Measurements from ENCODE around the gene KIAA0319L. TPM values are rescaled to one million over a fixed set of nuclear protein-coding genes. Genes with fewer than 3 reads are reported as not detected.

Gene KIAA0319L
- total RNA-seq (2012; rRNA removed), result 28.4 and 42.8 TPM in 2 replicates

DNA sequence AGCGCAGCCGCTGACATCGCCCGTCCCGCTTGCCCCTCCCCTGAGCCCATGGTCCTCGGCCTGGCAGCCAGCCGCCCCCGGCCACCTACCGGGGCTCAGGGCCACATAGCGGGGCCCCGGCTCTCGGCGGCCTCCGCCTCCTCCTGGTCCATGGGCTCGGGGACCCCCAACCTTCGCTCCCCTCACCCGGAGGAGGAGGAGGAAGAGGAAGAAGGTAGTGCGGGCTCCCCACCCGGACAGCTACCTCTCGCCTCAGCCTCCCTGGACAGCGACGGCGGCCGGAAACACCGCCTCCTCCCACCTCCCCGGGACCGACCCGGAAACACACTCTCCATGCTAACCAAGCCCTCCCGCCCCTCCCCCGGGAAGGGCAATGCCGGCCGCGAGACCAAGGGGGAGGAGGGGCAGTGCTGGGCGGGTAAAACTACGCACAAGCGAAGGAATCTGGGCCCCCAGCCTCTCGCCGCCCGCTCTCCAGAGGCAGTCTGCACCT lies at the start of gene KIAA0319L:
KIAA0319L (minus strand) TSS at position 286 of the 493 bp plus-strand sequence. CDS start 2,912 bp downstream, outside the sequence.
- Histone ChIP-seq H3K4me1 (ENCODE audit: control insufficient read depth, insufficient read depth, low read length) (peaks cover 52% of the 10 kb centered on the region), H3K27me3 (ENCODE audit: control insufficient read depth, insufficient read depth, low read length) (no peaks in the 10 kb centered on the region)

DNA sequence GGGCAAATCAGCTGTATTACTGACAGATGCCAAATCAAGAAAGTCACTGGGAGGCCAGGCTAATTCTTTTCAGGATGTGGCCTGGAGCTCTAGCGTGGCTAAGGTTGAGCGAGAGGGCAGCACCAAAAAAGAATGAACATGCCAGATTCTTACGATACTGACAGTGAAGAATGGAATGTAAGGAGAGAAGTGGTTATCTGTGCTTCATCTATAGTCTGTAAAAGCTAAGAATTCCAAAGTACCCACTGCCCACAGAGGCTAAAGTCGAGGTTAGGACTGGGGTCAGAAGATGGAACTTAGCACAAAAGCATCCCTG lies 48.6 kb upstream of the KIAA0319L start:
- Histone ChIP-seq H3K4me2 (ENCODE audit: low read length) (peak overlapping the region; percentile 8), H3K9me3 (replicated peaks; ENCODE audit: low read length) (no peaks in the 10 kb centered on the region), H3K4me1 (ENCODE audit: control insufficient read depth, insufficient read depth, low read length) (peaks cover 17% of the 10 kb centered on the region), H3K27me3 (ENCODE audit: control insufficient read depth, insufficient read depth, low read length) (no peaks in the 10 kb centered on the region), H3K9ac (ENCODE audit: low read depth, low read length) (no peak overlapping the region), H3K4me3 (ENCODE audit: low read length) (no peak overlapping the region), H3K36me3 (ENCODE audit: insufficient read depth, low read length) (peaks cover 59% of the 10 kb centered on the region)

More for the DNA sequence above, at the start of gene KIAA0319L:
- Histone ChIP-seq H3K9me3 (replicated peaks; ENCODE audit: low read length) (no peaks in the 10 kb centered on the region), H3K4me3 (ENCODE audit: low read length) (peak within 1 kb of the TSS; percentile 79), H3K4me2 (ENCODE audit: low read length) (peak within 1 kb of the TSS; percentile 96), H3K36me3 (ENCODE audit: insufficient read depth, low read length) (peaks cover 33% of the 10 kb centered on the region), H3K9ac (ENCODE audit: low read depth, low read length) (peak within 1 kb of the TSS; percentile 90)

DNA sequence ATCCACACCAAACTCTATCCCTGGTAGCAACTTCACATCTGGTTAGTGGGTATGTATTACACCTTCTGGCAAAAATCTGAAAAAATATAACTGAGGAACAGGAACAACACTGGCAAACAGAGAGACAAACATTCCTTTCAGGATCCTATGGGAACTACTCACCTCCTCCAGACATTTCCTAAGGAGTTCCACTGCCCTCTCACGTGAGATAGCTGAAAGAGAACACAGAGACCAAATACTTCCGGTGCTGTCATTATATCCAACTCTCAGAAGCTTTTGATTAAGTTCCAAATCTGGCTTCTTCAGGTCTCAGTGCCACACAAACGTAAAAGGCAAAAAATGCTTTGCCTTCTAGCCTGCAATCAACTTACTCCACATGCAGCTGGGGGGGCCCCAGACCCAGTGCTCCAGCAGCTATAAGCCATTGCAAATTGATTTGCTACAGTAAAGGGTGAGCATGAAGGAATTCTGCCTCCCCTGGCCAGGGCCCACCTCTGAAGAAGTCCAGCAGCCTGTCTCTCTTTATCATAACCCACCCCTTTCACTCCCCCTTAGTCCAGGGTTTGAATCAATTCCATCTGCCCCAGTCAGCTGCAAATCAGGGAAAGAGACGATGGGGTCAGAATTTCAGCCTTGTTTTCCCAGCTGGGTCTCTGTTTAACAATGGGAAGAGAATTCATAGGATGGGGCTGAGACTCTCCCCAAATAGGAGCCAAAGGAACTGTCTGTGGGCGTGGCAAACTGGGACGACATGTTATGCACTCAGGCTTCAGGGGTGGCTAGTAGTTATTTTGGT lies 48.1 kb upstream of the KIAA0319L start:
- no peak overlapping the region for H3K4me3 ChIP-seq (ENCODE audit: low read length)
- no peaks in the 10 kb centered on the region for H3K9me3 ChIP-seq (replicated peaks; ENCODE audit: low read length)
- H3K4me2 ChIP-seq (ENCODE audit: low read length), result peak overlapping the region; percentile 8
- peaks cover 17% of the 10 kb centered on the region for H3K4me1 ChIP-seq (ENCODE audit: control insufficient read depth, insufficient read depth, low read length)
- peaks cover 64% of the 10 kb centered on the region for H3K36me3 ChIP-seq (ENCODE audit: insufficient read depth, low read length)
- no peak overlapping the region for H3K9ac ChIP-seq (ENCODE audit: low read depth, low read length)
- no peaks in the 10 kb centered on the region for H3K27me3 ChIP-seq (ENCODE audit: control insufficient read depth, insufficient read depth, low read length)

DNA sequence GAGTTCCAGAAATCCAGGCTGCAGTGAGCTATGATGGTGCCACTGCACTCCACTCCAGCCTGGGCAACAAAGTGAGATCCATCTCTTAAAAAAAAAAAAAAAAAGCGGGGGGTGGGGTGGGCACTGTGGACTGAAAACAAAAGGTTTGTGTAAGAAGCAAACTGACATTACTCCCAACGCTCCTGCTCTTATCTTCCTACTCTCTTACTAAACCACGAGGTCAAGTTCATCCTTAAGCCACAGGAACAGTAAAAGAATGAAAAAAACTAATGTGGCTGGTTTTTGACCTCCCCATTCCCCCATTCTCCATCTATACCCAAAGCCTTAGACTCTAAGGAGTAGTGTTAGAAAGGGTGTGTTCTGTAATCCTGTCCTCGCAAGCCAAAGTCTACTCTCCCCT lies 46.7 kb upstream of the KIAA0319L start:
- Histone ChIP-seq H3K36me3 (ENCODE audit: insufficient read depth, low read length) (peaks cover 60% of the 10 kb centered on the region), H3K4me1 (ENCODE audit: control insufficient read depth, insufficient read depth, low read length) (peaks cover 17% of the 10 kb centered on the region), H3K27me3 (ENCODE audit: control insufficient read depth, insufficient read depth, low read length) (no peaks in the 10 kb centered on the region), H3K4me2 (ENCODE audit: low read length) (no peak overlapping the region), H3K9me3 (replicated peaks; ENCODE audit: low read length) (no peaks in the 10 kb centered on the region), H3K4me3 (ENCODE audit: low read length) (no peak overlapping the region), H3K9ac (ENCODE audit: low read depth, low read length) (no peak overlapping the region)

DNA sequence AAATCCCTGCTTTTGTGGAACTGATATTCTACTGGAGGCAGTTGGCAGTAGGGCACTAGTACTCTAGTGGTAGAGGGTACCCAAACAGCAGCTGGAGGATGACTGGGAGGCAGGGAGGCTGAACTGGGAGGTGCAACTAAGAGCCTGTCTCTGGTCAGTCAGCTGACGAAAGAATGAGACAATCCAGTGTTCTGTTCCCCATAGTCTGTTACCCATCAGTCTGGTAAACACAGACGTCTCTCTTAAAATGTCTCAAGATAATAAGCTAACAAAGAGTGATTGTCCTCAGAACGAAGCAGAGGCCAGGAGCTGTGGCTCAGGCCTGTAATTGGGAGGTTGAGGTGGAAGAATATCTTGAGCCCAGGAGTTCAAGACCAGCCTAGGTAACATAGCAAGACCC lies 46.3 kb upstream of the KIAA0319L start:
- no peak overlapping the region for H3K4me2 ChIP-seq (ENCODE audit: low read length)
- no peaks in the 10 kb centered on the region for H3K9me3 ChIP-seq (replicated peaks; ENCODE audit: low read length)
- peaks cover 59% of the 10 kb centered on the region for H3K36me3 ChIP-seq (ENCODE audit: insufficient read depth, low read length)
- no peak overlapping the region for H3K4me3 ChIP-seq (ENCODE audit: low read length)
- no peak overlapping the region for H3K9ac ChIP-seq (ENCODE audit: low read depth, low read length)
- peaks cover 17% of the 10 kb centered on the region for H3K4me1 ChIP-seq (ENCODE audit: control insufficient read depth, insufficient read depth, low read length)
- H3K27me3 ChIP-seq (ENCODE audit: control insufficient read depth, insufficient read depth, low read length), result no peaks in the 10 kb centered on the region

DNA sequence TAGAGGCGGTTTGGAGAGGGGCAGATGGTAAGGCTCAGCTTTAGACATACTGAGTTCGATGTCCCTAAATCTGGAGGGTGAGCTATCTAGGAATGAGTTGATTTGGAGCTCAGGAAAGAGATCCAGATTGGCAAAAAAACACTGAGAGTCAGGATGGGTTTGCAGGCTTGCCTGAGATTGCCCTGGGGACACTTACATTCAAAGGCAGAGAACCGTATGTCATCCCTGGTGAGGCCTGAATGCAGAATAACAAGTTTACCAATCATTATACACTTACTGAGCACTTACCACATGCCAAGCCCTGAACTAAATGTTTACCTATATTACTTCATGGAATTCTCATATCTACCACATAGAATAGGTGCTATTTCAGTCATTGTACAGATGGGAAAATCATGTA lies 43.4 kb upstream of the KIAA0319L start:
- Histone ChIP-seq H3K4me3 (ENCODE audit: low read length) (no peak overlapping the region), H3K4me2 (ENCODE audit: low read length) (no peak overlapping the region), H3K36me3 (ENCODE audit: insufficient read depth, low read length) (peaks cover 65% of the 10 kb centered on the region), H3K27me3 (ENCODE audit: control insufficient read depth, insufficient read depth, low read length) (no peaks in the 10 kb centered on the region), H3K9ac (ENCODE audit: low read depth, low read length) (no peak overlapping the region), H3K4me1 (ENCODE audit: control insufficient read depth, insufficient read depth, low read length) (peaks cover 7% of the 10 kb centered on the region), H3K9me3 (replicated peaks; ENCODE audit: low read length) (no peaks in the 10 kb centered on the region)

DNA sequence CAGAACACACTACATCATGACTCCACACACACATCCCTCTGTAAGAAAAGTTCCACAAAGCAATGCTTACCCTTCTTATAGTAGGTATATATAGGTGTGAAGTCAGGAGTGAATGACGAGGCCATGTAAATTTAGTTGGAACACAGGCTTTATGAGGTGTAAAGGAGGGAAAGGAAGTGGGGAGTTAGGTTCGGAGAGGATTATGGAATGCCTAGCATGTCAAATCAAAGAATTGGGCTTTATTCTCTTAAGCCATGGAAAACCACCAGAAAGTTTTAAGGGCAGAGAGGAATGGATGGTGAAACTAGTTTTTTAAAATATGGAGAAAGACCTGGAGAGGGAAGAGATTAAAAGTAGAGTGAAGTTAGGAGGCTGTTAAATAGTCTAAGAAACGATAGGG lies 42.2 kb upstream of the KIAA0319L start:
- no peak overlapping the region for H3K4me3 ChIP-seq (ENCODE audit: low read length)
- H3K4me1 ChIP-seq (ENCODE audit: control insufficient read depth, insufficient read depth, low read length), result no peaks in the 10 kb centered on the region
- no peaks in the 10 kb centered on the region for H3K27me3 ChIP-seq (ENCODE audit: control insufficient read depth, insufficient read depth, low read length)
- H3K9ac ChIP-seq (ENCODE audit: low read depth, low read length), result no peak overlapping the region
- H3K36me3 ChIP-seq (ENCODE audit: insufficient read depth, low read length), result peaks cover 57% of the 10 kb centered on the region
- H3K4me2 ChIP-seq (ENCODE audit: low read length), result no peak overlapping the region
- H3K9me3 ChIP-seq (replicated peaks; ENCODE audit: low read length), result no peaks in the 10 kb centered on the region

DNA sequence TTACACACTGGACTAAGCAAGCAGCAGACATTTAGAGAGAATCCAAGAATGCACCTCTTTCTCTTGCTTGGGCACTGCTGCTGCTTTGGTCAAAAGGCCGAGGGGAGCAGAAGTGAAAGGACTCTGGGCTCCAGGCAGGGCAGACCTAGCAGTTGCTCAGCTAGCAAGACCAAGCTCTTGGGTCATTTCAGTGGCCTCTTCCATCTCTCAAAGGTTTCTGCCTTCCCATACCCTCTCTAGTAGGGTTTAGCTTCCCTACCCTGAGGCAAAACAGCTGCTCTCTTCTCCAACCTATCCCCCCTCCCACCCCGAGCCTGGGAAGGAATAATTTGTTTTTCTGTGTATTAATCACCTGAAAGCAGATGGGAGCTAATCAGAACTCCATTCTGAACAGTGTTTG lies 41.7 kb upstream of the KIAA0319L start:
- H3K4me3 ChIP-seq (ENCODE audit: low read length), result no peak overlapping the region
- H3K27me3 ChIP-seq (ENCODE audit: control insufficient read depth, insufficient read depth, low read length), result no peaks in the 10 kb centered on the region
- no peaks in the 10 kb centered on the region for H3K4me1 ChIP-seq (ENCODE audit: control insufficient read depth, insufficient read depth, low read length)
- no peaks in the 10 kb centered on the region for H3K9me3 ChIP-seq (replicated peaks; ENCODE audit: low read length)
- no peak overlapping the region for H3K4me2 ChIP-seq (ENCODE audit: low read length)
- no peak overlapping the region for H3K9ac ChIP-seq (ENCODE audit: low read depth, low read length)
- H3K36me3 ChIP-seq (ENCODE audit: insufficient read depth, low read length), result peaks cover 52% of the 10 kb centered on the region

DNA sequence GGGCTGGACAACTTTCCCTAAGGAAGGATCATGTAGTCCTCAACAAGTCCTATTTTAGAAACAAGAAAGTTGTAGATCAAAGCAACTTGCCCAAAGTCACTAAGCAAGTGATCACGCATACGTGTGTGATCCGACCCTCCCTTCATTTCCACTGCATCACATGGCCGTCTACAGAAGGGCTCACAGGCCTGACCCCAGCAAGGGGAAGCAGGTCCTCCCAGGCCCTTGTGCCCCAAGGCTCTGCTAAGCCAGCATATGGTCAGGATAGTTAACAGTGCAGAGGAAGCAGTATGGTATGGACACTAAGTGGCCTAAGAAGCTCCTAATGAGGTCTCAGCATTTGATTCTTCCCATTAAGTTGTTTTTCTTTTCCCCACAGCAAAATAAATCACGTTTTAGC lies 40.7 kb upstream of the KIAA0319L start:
- Histone ChIP-seq H3K4me3 (ENCODE audit: low read length) (no peak overlapping the region), H3K4me2 (ENCODE audit: low read length) (no peak overlapping the region), H3K4me1 (ENCODE audit: control insufficient read depth, insufficient read depth, low read length) (no peaks in the 10 kb centered on the region), H3K9ac (ENCODE audit: low read depth, low read length) (no peak overlapping the region), H3K27me3 (ENCODE audit: control insufficient read depth, insufficient read depth, low read length) (no peaks in the 10 kb centered on the region), H3K36me3 (ENCODE audit: insufficient read depth, low read length) (peaks cover 42% of the 10 kb centered on the region), H3K9me3 (replicated peaks; ENCODE audit: low read length) (no peaks in the 10 kb centered on the region)

DNA sequence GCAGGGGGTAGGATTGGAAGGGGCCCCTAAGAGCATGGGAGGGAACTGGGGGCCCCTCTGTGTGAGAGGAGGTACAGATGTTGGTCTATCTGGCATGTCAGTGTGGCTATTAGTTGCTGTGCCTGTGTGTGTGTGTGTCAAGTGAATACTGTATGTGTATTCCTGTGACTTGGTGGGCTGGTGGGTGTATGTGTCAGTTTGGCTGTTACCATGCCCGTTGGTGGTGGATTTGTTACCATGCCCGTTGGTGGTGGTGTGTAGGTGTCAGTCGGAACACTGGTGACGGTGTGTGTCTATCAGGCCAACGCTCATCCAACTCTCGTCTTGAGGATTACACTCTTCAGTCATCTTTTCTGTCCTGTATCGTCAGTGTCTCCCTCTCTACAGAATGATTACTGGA lies 38.5 kb upstream of the KIAA0319L start:
- H3K4me2 ChIP-seq (ENCODE audit: low read length), result no peak overlapping the region
- H3K27me3 ChIP-seq (ENCODE audit: control insufficient read depth, insufficient read depth, low read length), result no peaks in the 10 kb centered on the region
- H3K9me3 ChIP-seq (replicated peaks; ENCODE audit: low read length), result no peaks in the 10 kb centered on the region
- H3K4me1 ChIP-seq (ENCODE audit: control insufficient read depth, insufficient read depth, low read length), result no peaks in the 10 kb centered on the region
- H3K36me3 ChIP-seq (ENCODE audit: insufficient read depth, low read length), result peaks cover 29% of the 10 kb centered on the region
- no peak overlapping the region for H3K4me3 ChIP-seq (ENCODE audit: low read length)
- no peak overlapping the region for H3K9ac ChIP-seq (ENCODE audit: low read depth, low read length)

DNA sequence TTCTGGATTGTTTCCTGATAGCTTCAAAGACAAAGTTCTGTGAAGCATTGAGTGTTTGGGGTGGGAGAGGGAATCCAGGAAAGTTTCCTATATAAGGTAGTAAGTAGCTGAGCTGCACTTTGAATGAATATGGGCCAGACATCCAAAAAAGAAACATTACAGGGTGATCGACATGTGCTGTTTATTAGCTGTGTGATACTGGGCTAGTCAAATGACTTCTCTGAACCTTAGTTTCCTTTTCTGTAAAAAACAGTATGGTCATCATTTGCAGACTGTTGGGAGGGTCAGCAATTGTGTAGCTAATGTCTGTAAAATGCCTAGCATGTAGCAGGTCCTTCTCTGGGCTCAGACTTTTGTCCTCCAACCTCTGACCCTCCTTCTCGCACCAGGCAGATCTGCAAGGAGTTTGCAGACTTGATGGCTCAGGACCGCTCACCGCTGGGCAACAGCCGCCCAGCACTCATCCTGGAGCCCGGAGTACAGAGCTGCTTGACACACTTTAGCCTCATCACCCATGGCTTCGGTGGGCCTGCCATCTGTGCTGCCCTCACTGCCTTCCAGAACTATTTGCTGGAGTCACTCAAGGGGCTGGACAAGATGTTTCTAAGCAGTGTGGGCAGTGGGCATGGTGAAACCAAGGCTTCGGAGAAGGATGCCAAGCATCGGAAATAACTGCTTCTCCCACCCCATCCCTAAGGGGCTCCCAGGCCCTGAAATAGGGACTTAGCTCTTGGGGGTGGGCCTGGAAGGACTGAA lies 37.0 kb upstream of the KIAA0319L start:
- H3K9me3 ChIP-seq (replicated peaks; ENCODE audit: low read length), result no peaks in the 10 kb centered on the region

More for the DNA sequence above, 37.0 kb upstream of the KIAA0319L start:
- Histone ChIP-seq H3K4me1 (ENCODE audit: control insufficient read depth, insufficient read depth, low read length) (no peaks in the 10 kb centered on the region), H3K9ac (ENCODE audit: low read depth, low read length) (no peak overlapping the region), H3K4me3 (ENCODE audit: low read length) (no peak overlapping the region), H3K27me3 (ENCODE audit: control insufficient read depth, insufficient read depth, low read length) (no peaks in the 10 kb centered on the region), H3K4me2 (ENCODE audit: low read length) (no peak overlapping the region), H3K36me3 (ENCODE audit: insufficient read depth, low read length) (peaks cover 22% of the 10 kb centered on the region)
